GM12878 (cell line): ENCODE results near the gene ALCAM. TPM values are rescaled to one million over a fixed set of nuclear protein-coding genes. Genes with fewer than 3 reads are reported as not detected.

ENCODE experiments used
- ATAC-seq: fragments of 200-7000 bp; cut with Tn5 transposase; 3 replicates; pipeline ENCODE4 v1.9.1; 2020; ENCODE audit warnings: mild to moderate bottlenecking, moderate library complexity
- BruUV-seq: library from RNA; stranded (reverse); fragments of 400-500 nt; replicated peaks from 2 replicates; lab custom pipeline; 2021; lab: Mats Ljungman, UMichigan
- CTCF ChIA-PET: fragments of 300-600 bp; sonication (Branson Sonifier 250); formaldehyde crosslinking; extraction: SDS; loops from one replicate; lab custom pipeline; 2021; ENCODE audit warnings: inconsistent platforms; lab: Yijun Ruan, JAX
- POLR2A ChIA-PET: fragments of 350-600 bp; formaldehyde crosslinking; extraction: SDS; loops from one replicate; lab custom pipeline; 2021; ENCODE audit warnings: inconsistent platforms; lab: Charles Lee
- RAD21 ChIA-PET: fragments of 300-600 bp; sonication (Branson Sonifier 250); formaldehyde crosslinking; loops from one replicate; lab custom pipeline; 2023; ENCODE audit warnings: antibody characterized with exemption; ENCODE audit not compliant: unreplicated experiment; lab: Charles Lee
- SMC1A ChIA-PET: fragments of 300-600 bp; sonication (Branson Sonifier 250); formaldehyde crosslinking; loops from one replicate; lab custom pipeline; 2023; ENCODE audit not compliant: unreplicated experiment, uncharacterized antibody; lab: Charles Lee
- DNase-seq: peaks from one replicate; pipeline ENCODE4 v3.0.0-alpha.2; 2011; ENCODE audit warnings: low read depth, low spot score
- FAIRE-seq: peaks from 3 replicates; lab custom pipeline; 2011; peaks lifted over from hg19 to GRCh38; lab: Jason Lieb, UNC
- H2AFZ ChIP-seq: 2 replicates; pipeline ENCODE4 v1.6.0; 2011; ENCODE audit warnings: low read depth, low read length, control low read depth; ENCODE audit not compliant: control insufficient read depth
- H3K27ac ChIP-seq: 2 replicates; pipeline ENCODE4 v1.5.1; 2011; ENCODE audit warnings: control low read depth; ENCODE audit not compliant: control insufficient read depth, insufficient read depth
- H3K27me3 ChIP-seq, 2 experiments: replicated peaks in 1 of 2; 2 replicates each; pipeline versions ENCODE4 v1.6.0 to v1.6.1; 2011; ENCODE audit warnings: low read length in 1 of 2; ENCODE audit not compliant: control insufficient read depth in 2 of 2, insufficient read depth in 2 of 2
- H3K36me3 ChIP-seq, 2 experiments: 2 replicates each; pipeline ENCODE4 v1.5.1; 2011; ENCODE audit warnings: low read length in 1 of 2; ENCODE audit not compliant: control insufficient read depth in 2 of 2, insufficient read depth in 2 of 2
- H3K4me1 ChIP-seq: 2 replicates; pipeline ENCODE4 v1.6.1; 2011; ENCODE audit warnings: mild to moderate bottlenecking, low read length, moderate library complexity, mixed read lengths; ENCODE audit not compliant: control insufficient read depth, insufficient read depth
- H3K4me2 ChIP-seq: 2 replicates; pipeline ENCODE4 v1.6.0; 2011; ENCODE audit warnings: control low read depth; ENCODE audit not compliant: control insufficient read depth, insufficient read depth
- H3K4me3 ChIP-seq: fragments of 200-600 bp; sonication (generic); 2 replicates; pipeline ENCODE4 v1.5.1; 2016
- H3K79me2 ChIP-seq: 2 replicates; pipeline ENCODE4 v1.6.0; 2011; ENCODE audit warnings: low read length; ENCODE audit not compliant: control insufficient read depth, insufficient read depth
- H3K9ac ChIP-seq: 2 replicates; pipeline ENCODE4 v1.8.0; 2011; ENCODE audit warnings: low read length, control low read depth, mixed read lengths; ENCODE audit not compliant: control insufficient read depth, insufficient read depth
- H3K9me3 ChIP-seq: replicated peaks from 3 replicates; pipeline ENCODE4 v1.5.1; 2011; ENCODE audit warnings: mild to moderate bottlenecking, low read length; ENCODE audit not compliant: control insufficient read depth, insufficient read depth
- H4K20me1 ChIP-seq: 2 replicates; pipeline ENCODE4 v1.6.0; 2011; ENCODE audit not compliant: control insufficient read depth, insufficient read depth
- BACH1 ChIP-seq: fragments of 450-650 bp; IDR thresholded peaks from 2 replicates; pipeline ENCODE4 v1.6.1; 2017; ENCODE audit warnings: mild to moderate bottlenecking, borderline replicate concordance
- CBX5 ChIP-seq: sonication (generic); IDR thresholded peaks from 2 replicates; pipeline ENCODE4 v1.6.1; 2016; ENCODE audit warnings: low read depth, moderate library complexity, mild to moderate bottlenecking, inconsistent platforms
- CHD1 ChIP-seq: IDR thresholded peaks from 2 replicates; pipeline ENCODE4 v1.6.1; 2012; ENCODE audit warnings: low read depth, low read length, improper control_type of control experiment
- E2F8 ChIP-seq: fragments of 450-650 bp; IDR thresholded peaks from 2 replicates; pipeline ENCODE4 v1.6.1; 2018; ENCODE audit warnings: mild to moderate bottlenecking, low read depth, moderate library complexity; ENCODE audit not compliant: partially characterized antibody
- ESRRA ChIP-seq: IDR thresholded peaks from 2 replicates; pipeline ENCODE4 v1.6.1; 2012; ENCODE audit warnings: mild to moderate bottlenecking, low read length, improper control_type of control experiment
- GABPA ChIP-seq: IDR thresholded peaks from 2 replicates; pipeline ENCODE4 v1.6.1; 2014; ENCODE audit warnings: antibody characterized with exemption, low read depth, mild to moderate bottlenecking, inconsistent platforms
- HCFC1 ChIP-seq: fragments of 150-350 bp; IDR thresholded peaks from 2 replicates; pipeline ENCODE4 v1.6.1; 2014; ENCODE audit warnings: low read length
- HDAC6 ChIP-seq: fragments of 200-600 bp; sonication (generic); IDR thresholded peaks from one replicate; pipeline ENCODE4 v1.8.0; 2017; ENCODE audit warnings: antibody characterized with exemption; ENCODE audit not compliant: unreplicated experiment
- NFYB ChIP-seq: IDR thresholded peaks from 2 replicates; pipeline ENCODE4 v1.6.1; 2011; ENCODE audit warnings: low read depth, mild to moderate bottlenecking, low read length, improper control_type of control experiment, moderate library complexity; ENCODE audit not compliant: insufficient read depth
- PAX8 ChIP-seq: fragments of 450-650 bp; IDR thresholded peaks from 2 replicates; pipeline ENCODE4 v1.6.1; 2017; ENCODE audit warnings: mild to moderate bottlenecking, moderate library complexity
- PBX3 ChIP-seq: IDR thresholded peaks from 2 replicates; pipeline ENCODE4 v1.6.1; 2011; ENCODE audit warnings: mild to moderate bottlenecking, low read depth, low read length, moderate library complexity; ENCODE audit not compliant: insufficient replicate concordance
- POLR2A ChIP-seq: IDR thresholded peaks from 2 replicates; pipeline ENCODE4 v1.6.1; 2011; ENCODE audit warnings: low read depth, mild to moderate bottlenecking, low read length
- SMAD1 ChIP-seq: fragments of 450-650 bp; IDR thresholded peaks from 2 replicates; pipeline ENCODE4 v1.6.1; 2018; ENCODE audit warnings: mild to moderate bottlenecking, low read depth; ENCODE audit not compliant: partially characterized antibody
- SMARCA5 ChIP-seq: fragments of 450-650 bp; IDR thresholded peaks from 2 replicates; pipeline ENCODE4 v1.6.1; 2017; ENCODE audit warnings: mild to moderate bottlenecking
- SMC3 ChIP-seq: IDR thresholded peaks from 2 replicates; pipeline ENCODE4 v1.6.1; 2011; ENCODE audit warnings: low read length, improper control_type of control experiment, borderline replicate concordance
- SREBF2 ChIP-seq: IDR thresholded peaks from 2 replicates; pipeline ENCODE4 v1.6.1; 2012; ENCODE audit warnings: mild to moderate bottlenecking, low read length
- WRNIP1 ChIP-seq: IDR thresholded peaks from 2 replicates; pipeline ENCODE4 v1.6.1; 2011; ENCODE audit warnings: low read depth, low read length, improper control_type of control experiment, borderline replicate concordance
- ZBED1 ChIP-seq: IDR thresholded peaks from 2 replicates; pipeline ENCODE4 v1.6.1; 2016; ENCODE audit warnings: borderline replicate concordance
- ZSCAN29 ChIP-seq: fragments of 450-650 bp; IDR thresholded peaks from 2 replicates; pipeline ENCODE4 v1.6.1; 2017; ENCODE audit warnings: mild to moderate bottlenecking, moderate library complexity
- WGBS: methylation state at CpG from one replicate; pipeline ENCODE4 v1.1.6; 2016; ENCODE audit warnings: low lambda C conversion rate; ENCODE audit not compliant: insufficient replicate concordance, insufficient coverage; ENCODE audit errors: missing lambda C conversion rate; 5-methylcytosine and 5-hydroxymethylcytosine counted together
- in situ Hi-C: fragments of 300-500 bp; cut with MboI; formaldehyde crosslinking; loops from 9 replicates; pipeline ENCODE4 v1.14.3; 2018; ENCODE audit warnings: mixed read lengths
- intact Hi-C: fragments of 100-400 bp; cut with micrococcal nuclease; formaldehyde crosslinking; loops from one replicate; pipeline ENCODE4 v1.14.2; 2022; ENCODE audit not compliant: unreplicated experiment
- polyA plus RNA-seq, 11 experiments: library from polyadenylated mRNA; depleted of rRNA in 4 of 11; unstranded in 6 of 11; stranded (reverse) in 5 of 11; fragments of >200 nt; fragmentation: Nextera tagmentation in 4 of 11; fragmentation: Illumina TruSeq in 1 of 11; extraction: Ambion mirVana in 4 of 11; extraction: Trizol in 1 of 11; gene quantifications; 1 replicate in 1 of 11; 2 replicates in 10 of 11; pipeline versions ENCODE4 v1.2.1 to v1.2.3, GENCODE V29; 2011 to 2016; ENCODE audit warnings: inconsistent platforms in 2 of 11, missing spikeins in 2 of 11, low read depth in 1 of 11
- total RNA-seq, 4 experiments: library from RNA; depleted of rRNA in 3 of 4; stranded (reverse); fragments of >200 nt in 3 of 4; fragmentation: Illumina TruSeq in 1 of 4; extraction: Trizol in 1 of 4; gene quantifications; 2 replicates each; pipeline versions ENCODE4 v1.2.1 to v1.2.3, GENCODE V29; 2013 to 2021

Gene ALCAM
- total and polyA plus RNA-seq, 10 of the 15 experiments (the other 5 are each of a cell fraction or from before 2014, with no cell fraction given) = 12.2 to 54.2 (median 32.6) TPM

GRCh38 chr3:105490045-105490444 is 123.3 kb downstream of the ALCAM start:
- WGBS = 96% methylated on average over 4 of the region's 4 CpGs
- POLR2A ChIA-PET = no interaction called here
- in situ Hi-C loops = no loop called here

More at GRCh38 chr3:105490045-105490444, 123.3 kb downstream of the ALCAM start:
- no peaks in the 10 kb centered on the region for H4K20me1 ChIP-seq
- no peak for FAIRE-seq
- H3K4me3 ChIP-seq = no peak overlapping the region
- RAD21 ChIA-PET = no interaction called here
- SMC1A ChIA-PET = interaction anchor here (0.6 kb wide), 1 partner anchor 24 kb away, joined by 3 read pairs; no protein-coding TSS in a partner anchor
- H3K27ac ChIP-seq = no peak overlapping the region
- no peak overlapping the region for H2AFZ ChIP-seq
- BruUV-seq = no TSS peak
- H3K4me1 ChIP-seq = no peaks in the 10 kb centered on the region
- peaks cover 11% of the 10 kb centered on the region; the same call in 2 of the 3 replicates for H3K9me3 ChIP-seq
- H3K9ac ChIP-seq = no peak overlapping the region
- intact Hi-C loops = no loop called here
- no peak overlapping the region for H3K4me2 ChIP-seq
- CTCF ChIA-PET = interaction anchor here (0.6 kb wide), 1 partner anchor 62 kb away, joined by 4 read pairs; no protein-coding TSS in a partner anchor
- H3K79me2 ChIP-seq = no peaks in the 10 kb centered on the region
- ATAC-seq = no peak
- no peak for TF ChIP-seq WRNIP1
- no peak for TF ChIP-seq E2F8
- no peak for TF ChIP-seq BACH1
- TF ChIP-seq SMAD1 = no peak
- no peak for TF ChIP-seq ESRRA
- TF ChIP-seq CBX5 = no peak
- TF ChIP-seq HDAC6 = no peak
- TF ChIP-seq PBX3 = no peak
- TF ChIP-seq ZSCAN29 = no peak
- TF ChIP-seq ZBED1 = no peak
- no peak for TF ChIP-seq NFYB
- no peak for TF ChIP-seq SMARCA5
- TF ChIP-seq HCFC1 = no peak
- TF ChIP-seq SREBF2 = no peak
- no peak for TF ChIP-seq POLR2A
- no peak for TF ChIP-seq PAX8
- no peak for TF ChIP-seq GABPA
- no peak for TF ChIP-seq CHD1
- TF ChIP-seq SMC3 = no peak
- TF ChIP-seq, all 136 proteins: peak for 0
- no peak for DNase-seq
- no peaks in the 10 kb centered on the region; a peak in 1 of 4 replicates for H3K36me3 ChIP-seq
- H3K27me3 ChIP-seq = no peaks in the 10 kb centered on the region
